ENCODE results near the gene RAB14. TPM values are rescaled to one million over a fixed set of nuclear protein-coding genes. Genes with fewer than 3 reads are reported as not detected.

The RAB14 gene
- total RNA-seq, 1 donor from 2014 or later = 51.3 TPM

- DNase-seq = peak; percentile 89
- intact Hi-C loops (cut with micrococcal nuclease) = loop anchor here (2.0 to 10.0 kb wide), 2 partner anchors 102 to 188 kb away; no protein-coding TSS in a partner anchor
- Histone ChIP-seq H3K9me3 (replicated peaks) (no peaks in the 10 kb centered on the region), H3K4me3 (peak overlapping the region; percentile 24), H3K4me1 (peaks cover 10% of the 10 kb centered on the region), H3K36me3 (no peaks in the 10 kb centered on the region), H3K27me3 (ENCODE audit: low read depth) (no peaks in the 10 kb centered on the region), H3K27ac (replicated peaks) (peak overlapping the region; percentile 76)
- TF ChIP-seq, protein P1, sequence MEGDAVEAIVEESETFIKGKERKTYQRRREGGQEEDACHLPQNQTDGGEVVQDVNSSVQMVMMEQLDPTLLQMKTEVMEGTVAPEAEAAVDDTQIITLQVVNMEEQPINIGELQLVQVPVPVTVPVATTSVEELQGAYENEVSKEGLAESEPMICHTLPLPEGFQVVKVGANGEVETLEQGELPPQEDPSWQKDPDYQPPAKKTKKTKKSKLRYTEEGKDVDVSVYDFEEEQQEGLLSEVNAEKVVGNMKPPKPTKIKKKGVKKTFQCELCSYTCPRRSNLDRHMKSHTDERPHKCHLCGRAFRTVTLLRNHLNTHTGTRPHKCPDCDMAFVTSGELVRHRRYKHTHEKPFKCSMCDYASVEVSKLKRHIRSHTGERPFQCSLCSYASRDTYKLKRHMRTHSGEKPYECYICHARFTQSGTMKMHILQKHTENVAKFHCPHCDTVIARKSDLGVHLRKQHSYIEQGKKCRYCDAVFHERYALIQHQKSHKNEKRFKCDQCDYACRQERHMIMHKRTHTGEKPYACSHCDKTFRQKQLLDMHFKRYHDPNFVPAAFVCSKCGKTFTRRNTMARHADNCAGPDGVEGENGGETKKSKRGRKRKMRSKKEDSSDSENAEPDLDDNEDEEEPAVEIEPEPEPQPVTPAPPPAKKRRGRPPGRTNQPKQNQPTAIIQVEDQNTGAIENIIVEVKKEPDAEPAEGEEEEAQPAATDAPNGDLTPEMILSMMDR (IDR thresholded peaks at IDR 0.05; ENCODE audit: borderline replicate concordance) = peak; percentile 98
Measured at GRCh38 chr9:121213136-121213806, 11.6 kb upstream of the RAB14 start.

DNA sequence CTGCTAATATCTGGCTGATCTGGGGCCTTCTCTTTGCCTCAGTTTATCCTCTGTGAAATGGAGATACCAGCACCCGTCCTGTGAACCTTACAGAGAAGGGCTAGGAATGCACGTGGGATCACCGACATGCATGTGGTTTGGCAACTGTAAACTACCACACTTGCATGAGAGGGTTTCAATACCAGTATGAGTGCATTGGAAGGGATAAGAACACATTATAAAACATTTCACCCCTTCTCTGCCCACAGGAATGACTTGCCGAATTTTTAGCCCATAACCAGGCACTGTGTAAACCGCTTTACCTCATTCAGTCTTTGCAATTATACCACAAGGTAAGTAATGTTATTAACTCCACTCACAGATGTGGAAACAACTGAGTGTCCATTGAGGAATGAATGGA lies 8.9 kb upstream of the RAB14 start:
- peaks cover 10% of the 10 kb centered on the region for H3K4me1 ChIP-seq
- TF ChIP-seq, protein P1 (IDR thresholded peaks at IDR 0.05; ENCODE audit: borderline replicate concordance) = no peak
- DNase-seq = no peak
- no peaks in the 10 kb centered on the region for H3K36me3 ChIP-seq
- no peak overlapping the region for H3K4me3 ChIP-seq
- no peaks in the 10 kb centered on the region for H3K27me3 ChIP-seq (ENCODE audit: low read depth)
- H3K27ac ChIP-seq (replicated peaks) = no peak overlapping the region
- H3K9me3 ChIP-seq (replicated peaks) = no peaks in the 10 kb centered on the region
- intact Hi-C loops (cut with micrococcal nuclease) = loop anchor here (10.0 kb wide), 1 partner anchor 104 kb away; no protein-coding TSS in a partner anchor

DNA sequence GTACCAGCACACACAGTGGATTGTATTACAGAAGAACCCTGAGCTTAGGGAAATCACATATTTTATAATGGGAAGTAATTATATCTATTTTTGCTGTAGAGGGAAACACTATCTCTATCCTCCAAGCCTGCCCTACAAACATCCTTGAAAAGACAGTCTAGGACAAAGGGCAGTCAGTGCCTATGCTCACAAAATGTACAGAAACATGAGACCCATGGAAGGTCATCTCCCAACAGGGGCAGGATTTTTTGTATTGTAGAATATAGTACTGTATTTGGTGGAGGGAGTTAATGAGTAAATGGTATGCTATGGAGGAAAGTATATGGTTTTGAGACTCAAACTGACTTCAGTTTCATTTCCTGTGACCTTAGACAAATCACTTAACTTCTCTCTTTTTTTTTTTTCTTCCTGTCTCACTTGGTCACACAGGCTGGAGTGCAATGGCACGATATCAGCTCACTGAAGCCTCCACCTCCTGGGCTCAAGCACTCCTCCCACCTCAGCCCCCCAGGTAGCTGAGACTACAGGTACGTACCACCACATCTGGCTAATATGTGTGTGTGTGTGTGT lies 5.8 kb upstream of the RAB14 start:
- Histone ChIP-seq H3K4me1 (peaks cover under 1% of the 10 kb centered on the region), H3K4me3 (no peak overlapping the region), H3K27ac (replicated peaks) (no peak overlapping the region), H3K9me3 (replicated peaks) (no peaks in the 10 kb centered on the region), H3K36me3 (no peaks in the 10 kb centered on the region), H3K27me3 (ENCODE audit: low read depth) (no peaks in the 10 kb centered on the region)
- TF ChIP-seq, protein P1 (IDR thresholded peaks at IDR 0.05; ENCODE audit: borderline replicate concordance) = no peak
- no peak for DNase-seq
- intact Hi-C loops (cut with micrococcal nuclease) = no loop called here

DNA sequence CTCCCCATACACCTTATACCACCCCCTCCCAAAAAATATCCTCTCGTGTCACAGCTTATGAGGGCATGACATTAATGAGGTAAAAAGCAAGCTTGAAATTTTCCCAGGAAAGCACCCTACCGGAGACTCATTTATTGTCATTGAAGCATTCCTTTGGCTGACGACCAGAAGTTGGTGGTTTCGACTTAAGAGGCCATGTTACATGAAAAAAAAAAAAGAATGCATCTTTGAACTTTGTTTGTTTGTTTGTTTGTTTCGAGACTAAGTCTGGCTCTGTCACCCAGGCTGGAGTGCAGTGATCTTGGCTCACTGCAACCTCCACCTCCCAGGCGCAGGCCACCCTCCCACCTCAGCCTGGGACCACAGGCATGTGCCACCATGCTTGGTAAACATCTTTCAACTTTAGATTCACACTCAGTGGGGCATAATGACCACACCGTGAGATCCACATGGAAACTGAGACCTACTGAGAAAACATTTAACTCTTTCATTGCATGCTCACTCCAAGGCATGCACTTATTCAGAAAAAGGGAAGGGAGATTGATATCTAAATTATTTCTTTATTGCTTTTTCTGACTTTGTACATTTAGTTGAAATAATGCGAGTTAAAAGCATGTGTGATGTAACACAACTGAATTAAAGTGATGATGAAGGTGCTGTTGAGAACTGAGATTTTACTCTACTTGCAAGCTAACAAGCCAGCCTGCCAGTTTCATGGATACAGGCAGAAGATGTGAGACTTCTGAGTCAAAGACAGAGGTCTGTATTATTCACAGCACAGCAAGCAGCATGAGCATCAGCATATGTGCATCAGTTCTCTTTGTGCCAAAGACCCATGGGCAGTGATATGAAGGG lies 5.1 kb upstream of the RAB14 start:
- no peak overlapping the region for H3K27ac ChIP-seq (replicated peaks)
- no peak overlapping the region for H3K4me3 ChIP-seq
- intact Hi-C loops (cut with micrococcal nuclease) = no loop called here
- no peak for DNase-seq
- no peaks in the 10 kb centered on the region for H3K9me3 ChIP-seq (replicated peaks)
- H3K36me3 ChIP-seq = no peaks in the 10 kb centered on the region
- peaks cover 5% of the 10 kb centered on the region for H3K4me1 ChIP-seq
- TF ChIP-seq, protein P1 (IDR thresholded peaks at IDR 0.05; ENCODE audit: borderline replicate concordance) = no peak
- no peaks in the 10 kb centered on the region for H3K27me3 ChIP-seq (ENCODE audit: low read depth)

DNA sequence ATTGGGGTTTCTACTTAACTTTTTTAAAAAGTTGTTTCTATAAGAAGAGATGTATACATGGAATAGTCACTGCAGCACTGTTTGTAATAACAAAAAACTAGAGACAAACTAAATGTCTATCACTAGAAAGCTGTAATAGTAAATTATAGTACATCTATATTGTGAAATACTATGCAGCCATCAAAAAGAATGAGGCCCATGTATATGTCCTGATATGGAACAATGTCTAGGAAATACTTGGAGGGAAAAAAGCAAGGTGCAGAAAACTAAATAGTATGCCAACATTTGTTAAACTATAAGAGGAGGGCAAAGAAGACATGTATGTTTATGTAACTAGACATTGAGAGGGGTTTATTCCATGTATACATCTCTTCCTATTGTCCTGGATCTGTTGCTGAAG lies 2.9 kb upstream of the RAB14 start:
- Histone ChIP-seq H3K27me3 (ENCODE audit: low read depth) (no peaks in the 10 kb centered on the region), H3K9me3 (replicated peaks) (no peaks in the 10 kb centered on the region), H3K4me1 (peaks cover 26% of the 10 kb centered on the region), H3K36me3 (no peaks in the 10 kb centered on the region), H3K27ac (replicated peaks) (no peak overlapping the region), H3K4me3 (no peak overlapping the region)
- DNase-seq = no peak
- intact Hi-C loops (cut with micrococcal nuclease) = no loop called here
- TF ChIP-seq, protein P1 (IDR thresholded peaks at IDR 0.05; ENCODE audit: borderline replicate concordance) = no peak

All from left ventricle myocardium inferior (tissue), 1 donor.